Pancreas (tissue), 10 donors: Measurements from ENCODE around the gene NDRG4. TPM values are rescaled to one million over a fixed set of nuclear protein-coding genes. Genes with fewer than 3 reads are reported as not detected.

Experiments
- ATAC-seq, 4 donors: fragments of 200-7000 bp; cut with Tn5 transposase; one replicate each; pipeline versions ENCODE4 v1.8.0 to v1.9.1; 2020; ENCODE audit warnings: mild to moderate bottlenecking in 4 of 4, moderate library complexity in 4 of 4
- DNase-seq, 6 donors: peaks; one replicate each; pipeline ENCODE4 v3.0.0-alpha.2; 2020
- FAIRE-seq: peaks from 2 replicates; lab custom pipeline; 2012; peaks lifted over from hg19 to GRCh38; lab: Jason Lieb, UNC
- H3K27ac ChIP-seq, 4 donors: fragments of 200-600 bp; sonication (generic); 1 replicate in 3 of 4; 2 replicates in 1 of 4; pipeline versions ENCODE4 v1.5.0 to v1.8.0; 2020
- H3K27me3 ChIP-seq, 4 donors: fragments of 200-600 bp; one replicate each; pipeline ENCODE4 v1.8.0; 2021
- H3K36me3 ChIP-seq, 3 donors: fragments of 200-600 bp; sonication (generic) in 1 of 3; one replicate each; pipeline versions ENCODE4 v1.5.0 to v1.8.0; 2020 to 2021
- H3K4me1 ChIP-seq, 3 donors: fragments of 200-600 bp; one replicate each; pipeline ENCODE4 v1.8.0; 2021
- H3K4me3 ChIP-seq, 4 donors: fragments of 200-600 bp; sonication (generic) in 2 of 4; one replicate each; pipeline versions ENCODE4 v1.5.0 to v1.8.0; 2020 to 2021
- H3K9me3 ChIP-seq, 4 donors: fragments of 200-600 bp; one replicate each; pipeline ENCODE4 v1.8.0; 2021
- CTCF ChIP-seq, 4 donors: fragments of 200-600 bp; sonication (generic) in 3 of 4; IDR thresholded peaks; one replicate each; pipeline versions ENCODE4 v1.5.0 to v1.8.0; 2021; ENCODE audit warnings: antibody characterized with exemption in 4 of 4
- WGBS, 2 donors: extraction: QIAGEN DNeasy Blood & Tissue Kit; methylation state at CpG; one replicate each; pipeline ENCODE4 v1.1.7; 2013; 5-methylcytosine and 5-hydroxymethylcytosine counted together
- intact Hi-C, 3 donors: fragments of 100-400 bp; cut with DNase I; formaldehyde crosslinking; loops; one replicate each; pipeline versions ENCODE4 v1.11.1 to v1.14.2; 2022
- polyA plus RNA-seq, 2 donors: library from polyadenylated mRNA; stranded (reverse); fragments of 200-250 nt; gene quantifications; one replicate each; pipeline ENCODE4 v1.2.3, GENCODE V29; 2013
- total RNA-seq, 6 donors: library from RNA; stranded (reverse); fragmentation: NEBNext Ultra II Directional in 4 of 6; extraction: Animal tissue kit (Norgen Biotek cat#: 25700) in 4 of 6; gene quantifications; one replicate each; pipeline versions ENCODE4 v1.2.1 to v1.2.4, GENCODE V29; 2021 to 2023
- donor health status: healthy with polysubstance abuse.
- donor health status: DM: no; HTN: no; CAD: no; lungs with moderate emphysema.
- donor health status: DM: no; HTN: no; CAD: no.
- donor health status: control.
- donor health status: control.
- donor health status: Bipolar disorder and iron deficiency.
- donor health status: DM: yes; HTN: yes; CAD: no.
- donor health status: DM: no; HTN: no; CAD: no.
- donor health status: DM: no; HTN: no; CAD: no.
- donor health status: DM: yes; HTN: yes; CAD: no.

The NDRG4 gene
- total and polyA plus RNA-seq, 8 donors: 2.0 to 25.8 (median 4.1) TPM

DNA sequence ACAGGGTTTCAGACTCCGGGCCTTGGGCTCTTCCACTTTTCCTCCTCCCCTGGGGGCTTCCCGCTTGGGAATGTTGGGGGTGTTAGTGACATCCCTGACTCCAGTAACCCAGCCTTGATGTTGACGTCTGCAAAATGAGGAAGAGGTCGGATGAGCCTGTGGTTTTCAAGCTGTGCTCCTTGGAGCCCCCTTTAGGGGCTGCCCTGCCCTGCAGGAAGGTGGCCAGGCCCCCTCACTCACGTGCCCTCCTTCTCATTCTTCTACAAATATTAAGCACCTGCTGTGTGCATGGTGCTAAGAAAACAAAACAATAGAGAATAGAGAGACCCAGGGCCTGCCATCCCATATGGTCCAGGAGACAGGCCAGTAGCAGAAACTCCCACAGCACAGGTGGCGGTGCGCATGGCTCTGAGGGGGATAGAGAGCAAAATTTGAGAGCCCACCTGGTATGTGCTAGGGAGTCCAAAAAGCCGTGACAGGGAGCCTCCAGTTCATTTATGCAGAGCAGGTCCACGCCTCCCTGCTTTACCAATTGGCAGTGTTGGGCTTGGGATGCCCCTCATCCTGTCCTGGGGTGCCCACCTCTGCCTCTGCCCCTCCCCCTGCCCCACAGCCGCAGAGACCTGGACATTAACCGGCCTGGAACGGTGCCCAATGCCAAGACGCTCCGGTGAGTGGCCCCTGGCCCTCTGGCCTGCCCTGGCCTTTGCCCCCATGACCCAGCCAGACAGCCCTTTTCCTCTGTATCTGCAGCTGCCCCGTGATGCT, 7.4 kb downstream of the NDRG4 start:
- no peaks in the 10 kb centered on the region for H3K9me3 ChIP-seq
- 53 to 70% methylated on average over 15 of the region's 15 CpGs for WGBS, 2 donors
- intact Hi-C loops: no loop called here
- no peaks in the 10 kb centered on the region for H3K4me1 ChIP-seq
- H3K27ac ChIP-seq: no peak overlapping the region
- no peak for ATAC-seq
- no peak for TF ChIP-seq CTCF (IDR thresholded peaks at IDR 0.05)
- no peaks in the 10 kb centered on the region for H3K27me3 ChIP-seq
- FAIRE-seq: no peak
- no peaks in the 10 kb centered on the region for H3K36me3 ChIP-seq
- DNase-seq: peak in 2 of 6 donors; percentile 37 to 58
- H3K4me3 ChIP-seq: no peak overlapping the region

DNA sequence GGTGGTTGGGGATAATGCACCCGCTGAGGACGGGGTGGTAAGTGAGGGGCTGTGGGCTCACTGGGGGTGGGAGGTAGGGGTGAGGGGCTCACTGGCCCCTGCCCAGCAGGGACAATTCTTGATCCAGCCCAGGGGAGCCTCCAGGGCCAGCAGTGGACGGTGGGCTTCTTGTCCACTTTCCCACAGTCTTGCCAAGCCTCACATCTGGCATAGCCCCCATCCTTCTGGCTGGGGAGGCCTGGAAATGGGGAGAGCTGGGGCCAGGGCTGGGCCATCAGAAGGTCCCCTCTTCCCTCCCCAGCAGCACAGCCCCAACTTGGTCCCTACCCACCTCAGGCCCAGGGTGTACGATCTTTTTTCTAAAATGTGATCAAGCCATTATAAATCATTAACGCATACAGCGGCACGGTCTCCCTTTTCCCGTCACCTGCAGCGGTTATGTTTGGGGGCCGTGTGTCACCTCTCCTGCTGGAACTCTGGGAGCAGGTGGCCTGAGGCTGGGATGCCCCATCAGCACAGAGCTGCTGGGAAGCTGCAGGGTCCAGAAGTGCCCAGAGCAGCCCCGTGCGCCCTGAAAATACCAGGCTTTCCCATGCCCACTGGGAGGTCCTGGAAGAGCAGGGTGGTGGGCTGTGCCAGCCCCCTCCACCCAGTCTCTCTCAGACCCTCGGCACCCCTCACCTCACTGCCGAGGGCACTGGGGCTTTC, 8.2 kb downstream of the NDRG4 start:
- ATAC-seq (no peak), FAIRE-seq (no peak), DNase-seq (peak in 2 of 6 donors; percentile 30 to 44)
- H3K4me3 ChIP-seq: no peak overlapping the region
- H3K27ac ChIP-seq: no peak overlapping the region
- H3K9me3 ChIP-seq: no peaks in the 10 kb centered on the region
- 64 to 88% methylated on average over 12 to 14 of the region's 14 CpGs for WGBS, 2 donors
- intact Hi-C loops: no loop called here
- no peaks in the 10 kb centered on the region for H3K27me3 ChIP-seq
- no peaks in the 10 kb centered on the region for H3K4me1 ChIP-seq
- no peak for TF ChIP-seq CTCF (IDR thresholded peaks at IDR 0.05)
- H3K36me3 ChIP-seq: no peaks in the 10 kb centered on the region

DNA sequence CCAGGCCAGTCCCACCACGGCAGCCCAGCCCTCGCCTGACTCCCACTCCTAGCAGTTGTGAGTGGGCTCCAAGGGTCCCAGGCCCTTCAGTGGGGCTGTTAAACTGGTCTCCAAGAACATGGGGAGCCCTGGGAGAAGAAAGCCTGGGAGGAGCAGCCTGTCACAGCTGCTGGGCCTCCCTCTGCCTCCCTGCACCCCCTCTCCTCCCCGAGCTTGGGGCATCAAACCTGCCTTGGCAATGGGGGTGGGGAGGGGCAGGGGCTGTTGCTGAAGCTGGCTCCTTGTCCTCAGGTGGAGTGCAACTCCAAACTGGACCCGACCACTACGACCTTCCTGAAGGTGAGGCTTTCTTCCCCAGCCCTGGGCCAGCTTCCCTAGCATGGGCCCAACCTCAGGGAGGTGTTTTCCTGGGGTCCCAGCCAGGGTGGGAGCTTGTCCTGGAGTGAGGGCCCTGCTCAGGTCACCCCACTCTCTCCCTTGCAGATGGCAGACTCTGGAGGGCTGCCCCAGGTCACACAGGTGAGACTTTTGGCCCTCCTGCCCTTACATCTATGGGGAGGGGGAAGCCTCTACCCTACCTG, 8.8 kb downstream of the NDRG4 start:
- Histone ChIP-seq H3K4me1 (no peaks in the 10 kb centered on the region), H3K27ac (no peak overlapping the region), H3K36me3 (no peaks in the 10 kb centered on the region), H3K4me3 (no peak overlapping the region), H3K27me3 (no peaks in the 10 kb centered on the region), H3K9me3 (no peaks in the 10 kb centered on the region)
- TF ChIP-seq CTCF (IDR thresholded peaks at IDR 0.05): no peak
- DNase-seq (peak in 2 of 6 donors; percentile 46), FAIRE-seq (no peak), ATAC-seq (no peak)
- 66 to 77% methylated on average over 5 of the region's 5 CpGs for WGBS, 2 donors
- intact Hi-C loops: no loop called here

- 88 to 92% methylated on average over 9 of the region's 9 CpGs for WGBS, 2 donors
These were observed 9.5 kb downstream of the NDRG4 start for GRCh38 chr16:58509256-58510096.

More at GRCh38 chr16:58509256-58510096, 9.5 kb downstream of the NDRG4 start:
- peaks cover 0 to 7% (median 3%) of the 10 kb centered on the region in 3 donors for H3K4me1 ChIP-seq
- no peak for FAIRE-seq
- no peak for TF ChIP-seq CTCF (IDR thresholded peaks at IDR 0.05)
- H3K9me3 ChIP-seq: no peaks in the 10 kb centered on the region
- peak in 1 of 6 donors; percentile 53 for DNase-seq
- no peaks in the 10 kb centered on the region for H3K36me3 ChIP-seq
- H3K27ac ChIP-seq: no peak overlapping the region
- no peak for ATAC-seq
- no peaks in the 10 kb centered on the region for H3K27me3 ChIP-seq
- H3K4me3 ChIP-seq: no peak overlapping the region
- intact Hi-C loops: loop anchor here in 2 of 3 donors (2.0 to 5.0 kb wide), 2 partner anchors 148 to 155 kb away; no protein-coding TSS in a partner anchor
